ENCODE data around the gene CXCL6. TPM values are rescaled to one million over a fixed set of nuclear protein-coding genes. Genes with fewer than 3 reads are reported as not detected.
A peak's percentile ranks its signal among the peaks of the same experiment; 100 is the strongest.

CXCL6 gene
- polyA plus RNA-seq, 4 donors = 0.49 to 5.9 (median 1.6) TPM; not detected in 1

GRCh38 chr4:73867783-73868182 lies 31.3 kb downstream of the CXCL6 start:
- FAIRE-seq (no peak), DNase-seq (peak; percentile 39 to 54)
- H3K27ac ChIP-seq (ENCODE audit: low read depth in 1 of 3, low read length in 2 of 3) = no peak overlapping the region
- 13 to 49% (median 17%) methylated on average over 3 of the region's 3 CpGs for WGBS, 3 donors
- H3K9me3 ChIP-seq (ENCODE audit: control insufficient read depth in 2 of 2, insufficient read depth in 1 of 2, low read depth in 1 of 2, low read length in 1 of 2) = no peaks in the 10 kb centered on the region
- H3K4me1 ChIP-seq (ENCODE audit: control insufficient read depth in 3 of 3, insufficient read depth in 2 of 3, low read depth in 1 of 3, low read length in 2 of 3) = peaks cover 0 to 10% (median 0%) of the 10 kb centered on the region in 3 donors
- no peaks in the 10 kb centered on the region for H3K27me3 ChIP-seq (ENCODE audit: control insufficient read depth in 3 of 3, insufficient read depth in 3 of 3, low read length in 3 of 3)
- H3K4me3 ChIP-seq (ENCODE audit: low read depth in 1 of 3, low read length in 3 of 3) = no peak overlapping the region
- H3K36me3 ChIP-seq (ENCODE audit: control insufficient read depth in 3 of 3, insufficient read depth in 2 of 3, low read depth in 1 of 3, low read length in 3 of 3) = no peaks in the 10 kb centered on the region

DNA sequence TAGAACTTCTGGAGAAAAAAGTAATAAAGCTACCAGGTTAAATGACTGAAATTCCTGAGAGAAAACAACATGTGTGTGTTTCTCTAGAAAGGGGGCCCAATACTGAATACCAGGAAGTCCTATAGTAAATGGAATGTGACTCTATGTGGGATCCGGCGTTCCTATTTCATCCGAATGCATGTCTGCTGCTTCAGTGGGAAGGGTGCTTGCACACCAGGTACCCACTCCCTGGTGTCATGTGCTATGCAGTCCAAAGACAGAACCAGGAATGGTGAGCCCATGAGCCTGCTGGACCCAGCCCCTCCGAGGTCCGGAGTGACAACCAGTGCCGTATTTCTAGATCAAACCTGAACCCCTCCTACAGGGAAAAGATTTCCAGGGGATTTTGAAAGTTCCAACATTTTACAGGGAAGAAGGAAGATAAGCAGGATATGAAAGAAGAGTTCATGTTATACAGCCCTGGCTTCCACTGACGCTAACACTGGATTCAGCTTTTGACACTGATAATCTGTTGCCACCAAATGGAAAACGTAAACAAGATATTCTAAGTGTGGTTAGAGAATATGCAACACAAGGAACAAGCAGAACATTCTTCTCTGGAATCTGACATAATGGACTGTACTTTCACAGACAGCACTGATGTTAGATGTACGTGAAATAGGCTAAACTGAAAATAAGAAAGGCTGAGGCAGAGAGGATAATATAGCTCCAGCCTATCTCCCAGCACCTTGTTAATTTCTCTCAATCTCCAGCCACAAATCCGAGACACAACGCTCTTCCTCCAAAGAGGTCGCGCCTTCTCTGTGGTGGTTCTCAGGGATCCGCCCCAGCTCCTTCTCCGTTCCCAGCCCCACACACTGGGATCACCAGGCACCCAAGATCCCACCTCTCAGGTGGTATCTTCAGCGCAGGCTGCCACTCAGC lies 32.0 kb downstream of the CXCL6 start:
- DNase-seq = peak; percentile 19 to 32
- Histone ChIP-seq H3K4me1 (ENCODE audit: control insufficient read depth in 3 of 3, insufficient read depth in 2 of 3, low read depth in 1 of 3, low read length in 2 of 3) (peaks cover 0 to 10% (median 0%) of the 10 kb centered on the region in 3 donors), H3K27ac (ENCODE audit: low read depth in 1 of 3, low read length in 2 of 3) (peak overlapping the region in 2 of 3 donors; percentile 57 to 74), H3K9me3 (ENCODE audit: control insufficient read depth in 2 of 2, insufficient read depth in 1 of 2, low read depth in 1 of 2, low read length in 1 of 2) (no peaks in the 10 kb centered on the region), H3K27me3 (ENCODE audit: control insufficient read depth in 3 of 3, insufficient read depth in 3 of 3, low read length in 3 of 3) (no peaks in the 10 kb centered on the region), H3K4me3 (ENCODE audit: low read depth in 1 of 3, low read length in 3 of 3) (peak overlapping the region in 2 of 3 donors; percentile 48 to 73), H3K36me3 (ENCODE audit: control insufficient read depth in 3 of 3, insufficient read depth in 2 of 3, low read depth in 1 of 3, low read length in 3 of 3) (no peaks in the 10 kb centered on the region)
- FAIRE-seq = no peak
- whole genome bisulfite sequencing, 3 donors = 19 to 33% (median 23%) methylated on average over 16 of the region's 16 CpGs

DNA sequence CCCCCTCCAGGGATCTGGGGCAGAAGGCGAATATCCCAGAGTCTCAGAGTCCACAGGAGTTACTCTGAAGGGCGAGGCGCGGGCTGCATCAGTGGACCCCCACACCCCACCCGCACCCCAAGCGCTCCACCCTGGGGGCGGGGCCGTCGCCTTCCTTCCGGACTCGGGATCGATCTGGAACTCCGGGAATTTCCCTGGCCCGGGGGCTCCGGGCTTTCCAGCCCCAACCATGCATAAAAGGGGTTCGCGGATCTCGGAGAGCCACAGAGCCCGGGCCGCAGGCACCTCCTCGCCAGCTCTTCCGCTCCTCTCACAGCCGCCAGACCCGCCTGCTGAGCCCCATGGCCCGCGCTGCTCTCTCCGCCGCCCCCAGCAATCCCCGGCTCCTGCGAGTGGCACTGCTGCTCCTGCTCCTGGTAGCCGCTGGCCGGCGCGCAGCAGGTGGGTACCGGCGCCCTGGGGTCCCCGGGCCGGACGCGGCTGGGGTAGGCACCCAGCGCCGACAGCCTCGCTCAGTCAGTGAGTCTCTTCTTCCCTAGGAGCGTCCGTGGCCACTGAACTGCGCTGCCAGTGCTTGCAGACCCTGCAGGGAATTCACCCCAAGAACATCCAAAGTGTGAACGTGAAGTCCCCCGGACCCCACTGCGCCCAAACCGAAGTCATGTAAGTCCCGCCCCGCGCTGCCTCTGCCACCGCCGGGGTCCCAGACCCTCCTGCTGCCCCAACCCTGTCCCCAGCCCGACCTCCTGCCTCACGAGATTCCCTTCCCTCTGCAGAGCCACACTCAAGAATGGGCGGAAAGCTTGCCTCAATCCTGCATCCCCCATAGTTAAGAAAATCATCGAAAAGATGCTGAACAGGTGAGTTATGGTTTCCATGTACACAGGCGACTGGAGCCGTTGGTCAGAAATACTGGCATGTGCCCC lies 32.9 kb downstream of the CXCL6 start, which contains the start of gene CXCL1:
Gene CXCL1 (plus strand): TSS at position 264 of the 926 bp plus-strand sequence. CDS start 78 bp downstream, at position 342.
- H3K36me3 ChIP-seq (ENCODE audit: control insufficient read depth in 3 of 3, insufficient read depth in 2 of 3, low read depth in 1 of 3, low read length in 3 of 3) = no peaks in the 10 kb centered on the region
- FAIRE-seq (no peak), DNase-seq (peak; percentile 58 to 81)
- H3K27me3 ChIP-seq (ENCODE audit: control insufficient read depth in 3 of 3, insufficient read depth in 3 of 3, low read length in 3 of 3) = no peaks in the 10 kb centered on the region
- H3K27ac ChIP-seq (ENCODE audit: low read depth in 1 of 3, low read length in 2 of 3) = peak within 1 kb of the TSS in 2 of 3 donors; percentile 57 to 74
- H3K4me3 ChIP-seq (ENCODE audit: low read depth in 1 of 3, low read length in 3 of 3) = peak within 1 kb of the TSS; percentile 48 to 73 (median 64)
- no peaks in the 10 kb centered on the region for H3K9me3 ChIP-seq (ENCODE audit: control insufficient read depth in 2 of 2, insufficient read depth in 1 of 2, low read depth in 1 of 2, low read length in 1 of 2)
- WGBS, 3 donors = 8 to 10% (median 8%) methylated on average over 55 to 61 of the region's 61 CpGs
- H3K4me1 ChIP-seq (ENCODE audit: control insufficient read depth in 3 of 3, insufficient read depth in 2 of 3, low read depth in 1 of 3, low read length in 2 of 3) = peaks cover 0 to 10% (median 0%) of the 10 kb centered on the region in 3 donors

- no peaks in the 10 kb centered on the region for H3K36me3 ChIP-seq (ENCODE audit: control insufficient read depth in 3 of 3, insufficient read depth in 2 of 3, low read depth in 1 of 3, low read length in 3 of 3)
- peak overlapping the region in 1 of 3 donors; percentile 73 for H3K4me3 ChIP-seq (ENCODE audit: low read depth in 1 of 3, low read length in 3 of 3)
- FAIRE-seq (no peak), DNase-seq (peak in 1 of 2 donors; percentile 25)
- 71 to 84% (median 79%) methylated on average over 3 of the region's 3 CpGs for WGBS, 3 donors
- no peaks in the 10 kb centered on the region for H3K27me3 ChIP-seq (ENCODE audit: control insufficient read depth in 3 of 3, insufficient read depth in 3 of 3, low read length in 3 of 3)
- H3K4me1 ChIP-seq (ENCODE audit: control insufficient read depth in 3 of 3, insufficient read depth in 2 of 3, low read depth in 1 of 3, low read length in 2 of 3) = peaks cover 0 to 10% (median 0%) of the 10 kb centered on the region in 3 donors
- H3K27ac ChIP-seq (ENCODE audit: low read depth in 1 of 3, low read length in 2 of 3) = peak overlapping the region in 2 of 3 donors; percentile 57 to 74
- no peaks in the 10 kb centered on the region for H3K9me3 ChIP-seq (ENCODE audit: control insufficient read depth in 2 of 2, insufficient read depth in 1 of 2, low read depth in 1 of 2, low read length in 1 of 2)
Observed at GRCh38 chr4:73870260-73870659, 33.8 kb downstream of the CXCL6 start.

DNA sequence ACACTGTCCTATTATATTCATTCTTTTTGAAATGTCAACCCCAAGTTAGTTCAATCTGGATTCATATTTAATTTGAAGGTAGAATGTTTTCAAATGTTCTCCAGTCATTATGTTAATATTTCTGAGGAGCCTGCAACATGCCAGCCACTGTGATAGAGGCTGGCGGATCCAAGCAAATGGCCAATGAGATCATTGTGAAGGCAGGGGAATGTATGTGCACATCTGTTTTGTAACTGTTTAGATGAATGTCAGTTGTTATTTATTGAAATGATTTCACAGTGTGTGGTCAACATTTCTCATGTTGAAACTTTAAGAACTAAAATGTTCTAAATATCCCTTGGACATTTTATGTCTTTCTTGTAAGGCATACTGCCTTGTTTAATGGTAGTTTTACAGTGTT lies 34.3 kb downstream of the CXCL6 start:
- Histone ChIP-seq H3K27me3 (ENCODE audit: control insufficient read depth in 3 of 3, insufficient read depth in 3 of 3, low read length in 3 of 3) (no peaks in the 10 kb centered on the region), H3K4me1 (ENCODE audit: control insufficient read depth in 3 of 3, insufficient read depth in 2 of 3, low read depth in 1 of 3, low read length in 2 of 3) (peaks cover 0 to 10% (median 0%) of the 10 kb centered on the region in 3 donors), H3K4me3 (ENCODE audit: low read depth in 1 of 3, low read length in 3 of 3) (peak overlapping the region in 1 of 3 donors; percentile 73), H3K27ac (ENCODE audit: low read depth in 1 of 3, low read length in 2 of 3) (no peak overlapping the region), H3K36me3 (ENCODE audit: control insufficient read depth in 3 of 3, insufficient read depth in 2 of 3, low read depth in 1 of 3, low read length in 3 of 3) (no peaks in the 10 kb centered on the region), H3K9me3 (ENCODE audit: control insufficient read depth in 2 of 2, insufficient read depth in 1 of 2, low read depth in 1 of 2, low read length in 1 of 2) (no peaks in the 10 kb centered on the region)
- DNase-seq = no peak
- WGBS, 3 donors = 87 to 98% (median 92%) methylated on average over 1 of the region's 1 CpG
- no peak for FAIRE-seq

DNA sequence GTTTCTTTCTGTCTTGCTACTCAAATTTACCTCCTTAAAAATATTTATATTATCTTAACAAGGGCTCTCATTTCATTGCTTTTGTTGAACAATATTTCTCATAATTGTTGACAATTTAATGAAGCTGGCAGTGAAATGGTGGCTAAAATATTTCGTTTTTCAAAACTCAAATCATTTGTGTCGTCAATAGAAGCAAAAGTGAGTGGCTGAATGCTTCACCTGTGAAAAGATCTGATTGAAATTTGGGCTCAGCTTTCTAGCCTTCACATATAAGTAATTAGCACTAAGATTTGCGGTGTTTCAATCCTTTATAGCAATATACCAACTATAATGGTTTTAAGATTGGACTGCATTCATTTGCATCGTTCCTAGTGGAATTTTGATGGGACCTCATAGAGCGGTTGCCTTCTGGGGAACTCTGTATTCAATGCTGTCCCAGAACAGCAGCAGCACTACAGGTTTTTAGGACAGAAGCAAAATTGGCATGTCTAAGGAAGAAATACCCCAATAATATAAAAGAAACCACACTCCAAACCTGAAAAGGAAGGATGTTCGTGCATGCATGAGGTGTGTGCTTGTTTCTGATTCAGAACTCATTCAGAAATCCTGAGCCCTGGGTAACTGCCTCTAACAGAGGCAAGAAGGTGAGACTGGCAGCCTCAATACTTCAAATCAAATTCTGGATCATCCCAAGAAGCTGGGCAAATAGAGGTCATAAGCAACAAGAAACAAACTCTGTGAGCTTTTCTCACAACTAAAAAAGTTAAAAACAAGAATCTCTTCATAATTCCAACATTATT lies 35.2 kb downstream of the CXCL6 start:
- H3K36me3 ChIP-seq (ENCODE audit: control insufficient read depth in 3 of 3, insufficient read depth in 2 of 3, low read depth in 1 of 3, low read length in 3 of 3) = no peaks in the 10 kb centered on the region
- peaks cover 0 to 6% (median 0%) of the 10 kb centered on the region in 3 donors for H3K4me1 ChIP-seq (ENCODE audit: control insufficient read depth in 3 of 3, insufficient read depth in 2 of 3, low read depth in 1 of 3, low read length in 2 of 3)
- H3K4me3 ChIP-seq (ENCODE audit: low read depth in 1 of 3, low read length in 3 of 3) = no peak overlapping the region
- H3K27ac ChIP-seq (ENCODE audit: low read depth in 1 of 3, low read length in 2 of 3) = no peak overlapping the region
- FAIRE-seq (no peak), DNase-seq (no peak)
- H3K9me3 ChIP-seq (ENCODE audit: control insufficient read depth in 2 of 2, insufficient read depth in 1 of 2, low read depth in 1 of 2, low read length in 1 of 2) = no peaks in the 10 kb centered on the region
- 75 to 91% (median 77%) methylated on average over 6 of the region's 6 CpGs for WGBS, 3 donors
- no peaks in the 10 kb centered on the region for H3K27me3 ChIP-seq (ENCODE audit: control insufficient read depth in 3 of 3, insufficient read depth in 3 of 3, low read length in 3 of 3)

GRCh38 chr4:73872316-73873108 lies 36.0 kb downstream of the CXCL6 start:
- WGBS, 3 donors = 45 to 78% (median 69%) methylated on average over 2 of the region's 2 CpGs
- FAIRE-seq = no peak
- H3K27ac ChIP-seq (ENCODE audit: low read depth in 1 of 3, low read length in 2 of 3) = peak overlapping the region in 1 of 3 donors; percentile 7

More at GRCh38 chr4:73872316-73873108, 36.0 kb downstream of the CXCL6 start:
- no peaks in the 10 kb centered on the region for H3K27me3 ChIP-seq (ENCODE audit: control insufficient read depth in 3 of 3, insufficient read depth in 3 of 3, low read length in 3 of 3)
- H3K4me3 ChIP-seq (ENCODE audit: low read depth in 1 of 3, low read length in 3 of 3) = no peak overlapping the region
- H3K9me3 ChIP-seq (ENCODE audit: control insufficient read depth in 2 of 2, insufficient read depth in 1 of 2, low read depth in 1 of 2, low read length in 1 of 2) = no peaks in the 10 kb centered on the region
- DNase-seq = no peak
- peaks cover 0 to 6% (median 0%) of the 10 kb centered on the region in 3 donors for H3K4me1 ChIP-seq (ENCODE audit: control insufficient read depth in 3 of 3, insufficient read depth in 2 of 3, low read depth in 1 of 3, low read length in 2 of 3)
- no peaks in the 10 kb centered on the region for H3K36me3 ChIP-seq (ENCODE audit: control insufficient read depth in 3 of 3, insufficient read depth in 2 of 3, low read depth in 1 of 3, low read length in 3 of 3)

All from small intestine (tissue), 7 donors.